Cardiac fibroblast (primary cell): ENCODE data around the gene AHNAK2.
"Not testable (repeated sequence)": the region's sequence is repeated elsewhere in the genome, so short reads cannot be mapped to it uniquely, and the experiment has no call there.

Source experiments
- DNase-seq, 2 donors: peaks; one replicate each; pipeline versions ENCODE4 v3.0.0 to v3.0.0-alpha.2; 2010; ENCODE audit warnings: low read depth in 2 of 2
- H3K4me3 ChIP-seq, 2 donors: replicated peaks in 1 of 2; 1 replicate in 1 of 2; 2 replicates in 1 of 2; pipeline ENCODE4 v1.5.1; 2011; ENCODE audit warnings: low read depth in 2 of 2, low read length in 2 of 2, mild to moderate bottlenecking in 2 of 2, moderate library complexity in 1 of 2
- TF ChIP-seq, protein P1 (sequence below): IDR thresholded peaks from one replicate; pipeline ENCODE4 v1.5.1; 2011; ENCODE audit warnings: low read depth, mild to moderate bottlenecking, low read length, inconsistent platforms

AHNAK2 gene

GRCh38 chr14:104957146-104958113 lies 20.7 kb downstream of the AHNAK2 start:
- TF ChIP-seq, protein P1, sequence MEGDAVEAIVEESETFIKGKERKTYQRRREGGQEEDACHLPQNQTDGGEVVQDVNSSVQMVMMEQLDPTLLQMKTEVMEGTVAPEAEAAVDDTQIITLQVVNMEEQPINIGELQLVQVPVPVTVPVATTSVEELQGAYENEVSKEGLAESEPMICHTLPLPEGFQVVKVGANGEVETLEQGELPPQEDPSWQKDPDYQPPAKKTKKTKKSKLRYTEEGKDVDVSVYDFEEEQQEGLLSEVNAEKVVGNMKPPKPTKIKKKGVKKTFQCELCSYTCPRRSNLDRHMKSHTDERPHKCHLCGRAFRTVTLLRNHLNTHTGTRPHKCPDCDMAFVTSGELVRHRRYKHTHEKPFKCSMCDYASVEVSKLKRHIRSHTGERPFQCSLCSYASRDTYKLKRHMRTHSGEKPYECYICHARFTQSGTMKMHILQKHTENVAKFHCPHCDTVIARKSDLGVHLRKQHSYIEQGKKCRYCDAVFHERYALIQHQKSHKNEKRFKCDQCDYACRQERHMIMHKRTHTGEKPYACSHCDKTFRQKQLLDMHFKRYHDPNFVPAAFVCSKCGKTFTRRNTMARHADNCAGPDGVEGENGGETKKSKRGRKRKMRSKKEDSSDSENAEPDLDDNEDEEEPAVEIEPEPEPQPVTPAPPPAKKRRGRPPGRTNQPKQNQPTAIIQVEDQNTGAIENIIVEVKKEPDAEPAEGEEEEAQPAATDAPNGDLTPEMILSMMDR = no peak
- H3K4me3 ChIP-seq = no peak overlapping the region
- peak; percentile 14 to 57 for DNase-seq

GRCh38 chr14:104956290-104956890 lies 21.8 kb downstream of the AHNAK2 start:
- TF ChIP-seq, protein P1 = no peak
- H3K4me3 ChIP-seq = no peak overlapping the region
- DNase-seq = no peak

GRCh38 chr14:104955396-104955770 lies 22.8 kb downstream of the AHNAK2 start:
- no peak for DNase-seq
- H3K4me3 ChIP-seq = no peak overlapping the region
- TF ChIP-seq, protein P1 = no peak

GRCh38 chr14:104954746-104955395 lies 23.3 kb downstream of the AHNAK2 start:
- TF ChIP-seq, protein P1 = no peak
- DNase-seq = no peak
- H3K4me3 ChIP-seq = no peak overlapping the region

GRCh38 chr14:104953896-104954656 lies 24.1 kb downstream of the AHNAK2 start:
- TF ChIP-seq, protein P1 = no peak
- DNase-seq = no peak
- no peak overlapping the region for H3K4me3 ChIP-seq

DNA sequence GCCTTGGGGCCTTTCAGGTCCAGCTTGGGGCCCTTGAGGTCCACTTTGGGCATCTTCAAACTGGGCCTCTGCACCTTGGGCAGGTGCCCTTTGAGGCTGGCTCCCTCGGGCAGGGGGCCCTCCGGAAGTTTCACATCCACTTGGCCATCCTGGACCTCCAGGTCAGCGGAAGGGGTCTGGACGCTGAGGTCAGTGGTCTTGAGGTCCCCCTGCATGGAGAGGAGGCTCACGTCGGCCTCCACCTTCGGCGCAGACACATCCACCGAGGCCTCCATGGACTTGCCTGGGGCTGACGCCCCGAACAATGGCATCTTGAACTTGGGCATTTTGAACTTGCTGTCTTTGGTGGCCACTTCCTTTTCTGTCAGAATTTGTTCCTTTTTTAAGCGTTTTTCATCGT lies 25.1 kb downstream of the AHNAK2 start:
- TF ChIP-seq, protein P1 = no peak
- no peak overlapping the region for H3K4me3 ChIP-seq
- no peak for DNase-seq

GRCh38 chr14:104951863-104952657 lies 26.1 kb downstream of the AHNAK2 start:
- DNase-seq = not testable (repeated sequence)

DNA sequence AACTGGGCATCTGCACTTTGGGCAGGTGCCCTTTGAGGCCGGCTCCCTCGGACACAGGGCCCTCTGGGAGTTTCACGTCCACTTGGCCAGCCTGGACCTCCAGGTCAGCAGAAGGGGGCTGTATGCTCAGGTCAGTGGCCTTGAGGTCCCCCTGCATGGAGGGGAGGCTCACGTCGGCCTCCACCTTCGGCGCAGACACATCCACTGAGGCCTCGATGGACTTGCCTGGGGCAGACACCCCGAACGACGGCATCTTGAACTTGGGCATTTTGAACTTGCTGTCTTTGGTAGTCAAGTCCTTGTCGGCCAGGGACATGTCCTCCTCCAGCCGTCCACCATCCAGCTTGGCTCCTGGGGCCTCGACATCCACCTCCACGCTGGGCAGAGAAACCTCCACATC lies 27.5 kb downstream of the AHNAK2 start:
- DNase-seq, H3K4me3 ChIP-seq: not testable (repeated sequence)

More at GRCh38 chr14:104951863-104952657, 26.1 kb downstream of the AHNAK2 start:
- H3K4me3 ChIP-seq = not testable (repeated sequence)
